ENCODE measurements around the gene ANKRD18A.

The ANKRD18A gene

GRCh38 chr9:38523121-38523520 lies 97.3 kb downstream of the ANKRD18A start:
- H3K27me3 ChIP-seq (ENCODE audit: insufficient read depth, low read length), result no peaks in the 10 kb centered on the region
- no peaks in the 10 kb centered on the region for H3K36me3 ChIP-seq (ENCODE audit: insufficient read depth, low read length)
- no peak overlapping the region for H3K4me2 ChIP-seq (ENCODE audit: low read length)
- no peaks in the 10 kb centered on the region for H3K4me1 ChIP-seq (ENCODE audit: insufficient read depth, low read length, severe bottlenecking)
- H4K20me1 ChIP-seq (ENCODE audit: insufficient read depth, low read length), result no peaks in the 10 kb centered on the region
- H3K9ac ChIP-seq (ENCODE audit: low read length), result no peak overlapping the region
- H3F3A ChIP-seq (ENCODE audit: insufficient read depth, low read length), result no peaks in the 10 kb centered on the region
- no peak overlapping the region for H2AFZ ChIP-seq (ENCODE audit: low read length)
- no peak for TF ChIP-seq EZH2 (IDR thresholded peaks at IDR 0.05; ENCODE audit: borderline replicate concordance, low read length)
- no peak for TF ChIP-seq CTCF (IDR thresholded peaks at IDR 0.05; ENCODE audit: low read length)
- no peak overlapping the region for H3K4me3 ChIP-seq (ENCODE audit: low read depth, low read length, poor library complexity, severe bottlenecking)
- no peaks in the 10 kb centered on the region for H3K9me2 ChIP-seq (ENCODE audit: low read depth, low read length)
- H3K79me2 ChIP-seq (ENCODE audit: insufficient read depth, low read length), result no peaks in the 10 kb centered on the region
- H3K27ac ChIP-seq (ENCODE audit: low read depth, low read length, poor library complexity, severe bottlenecking), result no peak overlapping the region
- H3K9me3 ChIP-seq (ENCODE audit: low read length), result no peaks in the 10 kb centered on the region

- H3K4me3 ChIP-seq (ENCODE audit: low read depth, low read length, poor library complexity, severe bottlenecking), result no peak overlapping the region
- H3K9me3 ChIP-seq (ENCODE audit: low read length), result no peaks in the 10 kb centered on the region
- no peaks in the 10 kb centered on the region for H3K4me1 ChIP-seq (ENCODE audit: insufficient read depth, low read length, severe bottlenecking)
- no peaks in the 10 kb centered on the region for H3F3A ChIP-seq (ENCODE audit: insufficient read depth, low read length)
- H3K4me2 ChIP-seq (ENCODE audit: low read length), result no peak overlapping the region
- H2AFZ ChIP-seq (ENCODE audit: low read length), result no peak overlapping the region
- H4K20me1 ChIP-seq (ENCODE audit: insufficient read depth, low read length), result no peaks in the 10 kb centered on the region
- H3K9ac ChIP-seq (ENCODE audit: low read length), result no peak overlapping the region
- no peaks in the 10 kb centered on the region for H3K9me2 ChIP-seq (ENCODE audit: low read depth, low read length)
- H3K79me2 ChIP-seq (ENCODE audit: insufficient read depth, low read length), result no peaks in the 10 kb centered on the region
- no peak overlapping the region for H3K27ac ChIP-seq (ENCODE audit: low read depth, low read length, poor library complexity, severe bottlenecking)
- TF ChIP-seq EZH2 (IDR thresholded peaks at IDR 0.05; ENCODE audit: borderline replicate concordance, low read length) (no peak), CTCF (IDR thresholded peaks at IDR 0.05; ENCODE audit: low read length) (no peak)
- H3K27me3 ChIP-seq (ENCODE audit: insufficient read depth, low read length), result no peaks in the 10 kb centered on the region
- no peaks in the 10 kb centered on the region for H3K36me3 ChIP-seq (ENCODE audit: insufficient read depth, low read length)
These were observed 98.6 kb downstream of the ANKRD18A start for GRCh38 chr9:38521762-38522161.

Data from OCI-LY1 (cell line).